Left hindlimb (tissue), 1 donor: ENCODE measurements around the gene ZNF614.
"Not testable (repeated sequence)": the region's sequence is repeated elsewhere in the genome, so short reads cannot be mapped to it uniquely, and the experiment has no call there.

ENCODE experiments used
- DNase-seq: peaks from one replicate; pipeline ENCODE4 v3.0.0-alpha.2; 2018

The ZNF614 gene

GRCh38 chr19:52028027-52028779 is at the start of gene ZNF614:
Gene ZNF614 (minus strand): TSS chr19:52028379. CDS start chr19:52025745, 2,634 bp downstream.
- DNase-seq: peak; percentile 93

GRCh38 chr19:52070496-52070895 is 42.3 kb upstream of the ZNF614 start:
- no peak for DNase-seq

- DNase-seq: no peak
Measured at GRCh38 chr19:52069653-52070052, 41.5 kb upstream of the ZNF614 start.

GRCh38 chr19:52066258-52066863 is 38.2 kb upstream of the ZNF614 start:
- DNase-seq: no peak

- DNase-seq: no peak
Measured at GRCh38 chr19:52065399-52065798, 37.2 kb upstream of the ZNF614 start.

- not testable (repeated sequence) for DNase-seq
Measured at GRCh38 chr19:52056480-52056879, 28.3 kb upstream of the ZNF614 start.

GRCh38 chr19:52051736-52052135 is 23.6 kb upstream of the ZNF614 start:
- not testable (repeated sequence) for DNase-seq

GRCh38 chr19:52048555-52049501 is 20.6 kb upstream of the ZNF614 start, which contains the start of gene ZNF432:
Gene ZNF432 (minus strand): TSS chr19:52048838. CDS start chr19:52046868, 1,970 bp downstream.
- DNase-seq: peak; percentile 96

GRCh38 chr19:52039169-52039568 is 11.0 kb upstream of the ZNF614 start:
- no peak for DNase-seq

GRCh38 chr19:52034051-52034728 is 6.0 kb upstream of the ZNF614 start:
- DNase-seq: no peak

GRCh38 chr19:52028780-52029123 is 573 bp upstream of the ZNF614 start:
- DNase-seq: no peak

GRCh38 chr19:52026255-52026990 is 1.8 kb downstream of the ZNF614 start:
- not testable (repeated sequence) for DNase-seq

GRCh38 chr19:52024478-52024877 is 3.7 kb downstream of the ZNF614 start:
- not testable (repeated sequence) for DNase-seq

- no peak for DNase-seq
Measured at GRCh38 chr19:52022193-52022592, 6.0 kb downstream of the ZNF614 start.

GRCh38 chr19:52020506-52020905 is 7.7 kb downstream of the ZNF614 start:
- no peak for DNase-seq

- DNase-seq: no peak
Measured at GRCh38 chr19:52010674-52011073, 17.5 kb downstream of the ZNF614 start.

- DNase-seq: peak; percentile 92
Measured at GRCh38 chr19:52007806-52008557, 20.2 kb downstream of the ZNF614 start, which contains the start of gene ZNF615. Gene ZNF615 (minus strand): TSS chr19:52008211. CDS start chr19:52003711, 4,500 bp downstream.

GRCh38 chr19:52007451-52007805 is 20.8 kb downstream of the ZNF614 start:
- DNase-seq: no peak

GRCh38 chr19:51994048-51994644 is 34.0 kb downstream of the ZNF614 start:
- DNase-seq: no peak

- DNase-seq: no peak
Measured at GRCh38 chr19:51993422-51993821, 34.8 kb downstream of the ZNF614 start.
